ENCODE data around the gene AKNA. TPM values are rescaled to one million over a fixed set of nuclear protein-coding genes. Genes with fewer than 3 reads are reported as not detected.

The AKNA gene
- total RNA-seq, 1 donor from 2014 or later, result 2.6 TPM

GRCh38 chr9:114394523-114395333 is 6.9 kb upstream of the AKNA start:
- Histone ChIP-seq H3K4me3 (ENCODE audit: low read depth, low read length) (no peak overlapping the region), H3K27me3 (ENCODE audit: control insufficient read depth, insufficient read depth, low read length) (no peaks in the 10 kb centered on the region), H3K36me3 (ENCODE audit: control insufficient read depth, insufficient read depth, low read length) (no peaks in the 10 kb centered on the region)
- DNase-seq (ENCODE audit: low read depth) (no peak), FAIRE-seq (no peak)
- TF ChIP-seq CTCF (IDR thresholded peaks at IDR 0.05; ENCODE audit: insufficient read depth, low read length, severe bottlenecking), result no peak

- DNase-seq (ENCODE audit: low read depth) (no peak), FAIRE-seq (no peak)
- no peak overlapping the region for H3K4me3 ChIP-seq (ENCODE audit: low read depth, low read length)
- no peaks in the 10 kb centered on the region for H3K27me3 ChIP-seq (ENCODE audit: control insufficient read depth, insufficient read depth, low read length)
- peaks cover 1% of the 10 kb centered on the region for H3K36me3 ChIP-seq (ENCODE audit: control insufficient read depth, insufficient read depth, low read length)
- TF ChIP-seq CTCF (IDR thresholded peaks at IDR 0.05; ENCODE audit: insufficient read depth, low read length, severe bottlenecking), result no peak
Measured at GRCh38 chr9:114392749-114393112, 4.9 kb upstream of the AKNA start.

GRCh38 chr9:114390952-114391351 is 3.2 kb upstream of the AKNA start:
- no peak for FAIRE-seq
- H3K4me3 ChIP-seq (ENCODE audit: low read depth, low read length), result no peak overlapping the region
- peaks cover 1% of the 10 kb centered on the region for H3K36me3 ChIP-seq (ENCODE audit: control insufficient read depth, insufficient read depth, low read length)
- DNase-seq (ENCODE audit: low read depth), result no peak
- no peaks in the 10 kb centered on the region for H3K27me3 ChIP-seq (ENCODE audit: control insufficient read depth, insufficient read depth, low read length)
- no peak for TF ChIP-seq CTCF (IDR thresholded peaks at IDR 0.05; ENCODE audit: insufficient read depth, low read length, severe bottlenecking)

GRCh38 chr9:114389612-114390368 is 2.0 kb upstream of the AKNA start:
- Histone ChIP-seq H3K4me3 (ENCODE audit: low read depth, low read length) (no peak overlapping the region), H3K36me3 (ENCODE audit: control insufficient read depth, insufficient read depth, low read length) (peaks cover 1% of the 10 kb centered on the region), H3K27me3 (ENCODE audit: control insufficient read depth, insufficient read depth, low read length) (no peaks in the 10 kb centered on the region)
- DNase-seq (ENCODE audit: low read depth), result no peak
- no peak for FAIRE-seq
- no peak for TF ChIP-seq CTCF (IDR thresholded peaks at IDR 0.05; ENCODE audit: insufficient read depth, low read length, severe bottlenecking)

- FAIRE-seq (no peak), DNase-seq (ENCODE audit: low read depth) (no peak)
- H3K36me3 ChIP-seq (ENCODE audit: control insufficient read depth, insufficient read depth, low read length), result peaks cover 1% of the 10 kb centered on the region
- H3K27me3 ChIP-seq (ENCODE audit: control insufficient read depth, insufficient read depth, low read length), result no peaks in the 10 kb centered on the region
- H3K4me3 ChIP-seq (ENCODE audit: low read depth, low read length), result no peak overlapping the region
- TF ChIP-seq CTCF (IDR thresholded peaks at IDR 0.05; ENCODE audit: insufficient read depth, low read length, severe bottlenecking), result no peak
Measured at GRCh38 chr9:114388764-114389375, 1.1 kb upstream of the AKNA start.
